HG03460 (cell line): ENCODE measurements around the gene DNMBP.

Source experiments
- ATAC-seq: cut with Tn5 transposase; IDR thresholded peaks from one replicate; pipeline ENCODE4 v1.9.1; 2021; ENCODE audit not compliant: unreplicated experiment

The DNMBP gene

DNA sequence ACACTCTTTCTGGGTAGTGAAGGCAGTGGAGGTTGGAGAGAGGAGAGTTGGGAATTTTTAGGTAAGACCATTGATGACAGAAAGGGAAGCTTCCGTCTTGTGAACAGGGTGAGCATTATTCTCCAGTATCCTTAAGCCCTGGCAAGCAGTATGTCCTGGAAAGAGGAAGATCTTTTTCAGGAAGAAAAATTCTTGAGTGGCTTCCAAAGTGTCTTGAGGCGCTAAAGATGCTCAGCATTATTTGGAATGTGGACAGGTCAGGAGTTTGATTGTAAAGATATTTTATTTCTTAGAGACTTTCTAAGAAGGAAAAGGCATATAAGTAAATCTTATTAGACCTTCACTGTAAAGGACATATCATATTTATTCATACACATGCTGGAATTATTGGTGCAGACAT is 173.0 kb downstream of the DNMBP start:
- no peak for ATAC-seq

DNA sequence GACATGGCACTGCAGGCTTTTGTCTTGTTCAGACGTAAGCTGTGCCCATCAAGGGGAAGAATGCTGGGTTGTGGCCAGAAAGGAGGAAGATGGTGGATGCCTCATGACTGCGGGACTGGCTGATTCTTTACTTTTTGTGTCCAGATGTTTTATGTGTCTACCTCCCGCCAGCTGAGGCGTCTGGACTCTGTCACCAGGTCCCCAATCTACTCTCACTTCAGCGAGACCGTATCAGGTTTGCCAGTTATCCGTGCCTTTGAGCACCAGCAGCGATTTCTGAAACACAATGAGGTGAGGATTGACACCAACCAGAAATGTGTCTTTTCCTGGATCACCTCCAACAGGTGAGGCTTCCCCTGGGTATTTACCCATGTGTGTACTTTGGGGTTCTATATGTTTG is 173.8 kb downstream of the DNMBP start:
- no peak for ATAC-seq

DNA sequence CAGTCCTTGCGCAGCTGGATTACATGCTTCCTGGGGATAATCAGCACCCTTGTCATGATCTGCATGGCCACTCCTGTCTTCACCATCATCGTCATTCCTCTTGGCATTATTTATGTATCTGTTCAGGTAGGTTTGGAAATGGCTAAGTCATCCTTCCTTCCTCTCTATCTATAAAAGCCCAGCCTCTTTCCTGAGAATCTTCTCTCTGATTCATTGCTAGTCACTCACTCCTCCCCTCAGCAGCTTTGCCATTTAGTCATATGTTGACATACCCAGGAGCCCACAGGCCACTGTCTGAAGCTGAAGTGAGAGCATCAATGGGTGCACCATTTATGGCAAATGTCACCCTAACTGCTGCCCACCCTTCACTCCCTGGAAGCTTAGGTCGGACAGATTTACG is 175.3 kb downstream of the DNMBP start:
- no peak for ATAC-seq

- no peak for ATAC-seq
These were observed 177.3 kb downstream of the DNMBP start for GRCh38 chr10:99832439-99832838.

DNA sequence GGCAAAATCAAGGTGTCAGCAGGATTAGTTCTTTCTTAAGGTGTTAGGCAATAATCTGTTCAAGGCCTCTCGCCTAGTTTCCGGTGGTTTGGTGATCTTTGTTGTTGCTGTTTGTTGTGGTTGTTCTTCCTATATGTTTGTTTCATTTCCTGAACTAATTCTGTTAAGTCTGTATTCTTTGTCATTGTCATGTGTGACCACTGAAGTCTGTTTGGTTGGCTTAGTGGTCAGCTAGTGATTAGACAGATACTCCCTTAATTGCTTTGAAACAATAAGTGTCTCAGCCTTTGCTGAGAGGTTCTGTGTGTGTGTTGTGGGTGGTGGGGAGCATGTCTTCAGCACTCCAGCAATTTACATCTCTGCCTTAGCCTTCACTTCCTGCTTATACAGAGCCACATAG is 181.3 kb downstream of the DNMBP start:
- ATAC-seq: no peak

DNA sequence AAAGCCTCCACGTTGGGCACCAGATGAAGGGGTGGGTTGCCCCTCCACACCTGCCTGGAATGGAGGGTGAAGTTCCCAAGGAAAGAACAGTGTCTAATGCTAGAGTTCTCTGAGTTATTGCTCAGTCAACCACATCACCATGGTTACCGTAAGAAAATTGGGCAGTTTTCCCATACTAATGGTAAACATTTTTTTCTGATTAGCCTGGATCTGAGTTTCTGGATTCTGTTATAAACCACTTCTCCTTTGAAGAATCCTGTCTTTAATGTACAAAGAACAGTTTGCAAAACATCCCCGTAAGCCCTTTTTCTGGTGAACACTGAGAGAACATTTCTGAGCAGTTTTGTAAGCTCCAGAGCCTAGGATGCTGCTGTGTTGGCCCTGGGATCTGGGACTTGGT is 181.8 kb downstream of the DNMBP start:
- ATAC-seq: no peak
